Mammary epithelial cell (primary cell): ENCODE data around the gene TCHH.

Experiments used
- CTCF ChIP-seq, 2 donors: IDR thresholded peaks in 1 of 2; conservative IDR thresholded peaks in 1 of 2; 2 replicates each; pipeline ENCODE4 v1.5.1; 2011 to 2012; ENCODE audit warnings: inconsistent platforms in 2 of 2, low read length in 2 of 2, mild to moderate bottlenecking in 2 of 2, control low read depth in 1 of 2, low read depth in 1 of 2; ENCODE audit not compliant: insufficient read depth in 1 of 2; ENCODE audit errors: extremely low read depth in 1 of 2
- EZH2 ChIP-seq: IDR thresholded peaks from 2 replicates; pipeline ENCODE4 v1.6.1; 2012; ENCODE audit warnings: low read length, inconsistent platforms, borderline replicate concordance

DNA sequence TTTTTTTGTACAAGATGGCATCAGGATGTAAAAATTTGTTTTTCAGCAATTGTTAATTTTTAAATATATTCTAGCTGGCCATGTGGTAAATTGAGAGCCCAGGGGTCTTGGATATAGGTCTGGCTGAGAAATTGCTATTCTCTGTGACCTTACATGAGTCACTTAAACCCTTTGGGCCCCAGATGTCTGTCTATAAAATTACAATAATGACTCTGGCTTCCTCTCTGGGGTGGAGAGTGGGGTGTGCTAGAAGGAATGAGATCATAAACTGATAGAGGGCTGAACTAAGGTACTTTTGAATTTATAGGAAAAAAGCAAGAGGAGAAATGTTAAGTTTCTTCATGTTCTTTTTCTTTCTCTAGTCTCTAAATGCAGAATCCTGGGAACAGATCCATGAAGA lies 12.4 kb upstream of the TCHH start:
- TF ChIP-seq CTCF (conservative IDR thresholded peaks at IDR 0.05 in 1 of 2, IDR thresholded peaks at IDR 0.05 in 1 of 2; ENCODE audit: extremely low read depth in 1 of 2, insufficient read depth in 1 of 2, low read depth in 1 of 2, low read length in 2 of 2) (no peak), EZH2 (no peak)
